Cardiac muscle cell (in vitro differentiated cells and primary cell): ENCODE data around the gene JKAMP. TPM values are rescaled to one million over a fixed set of nuclear protein-coding genes. Genes with fewer than 3 reads are reported as not detected.

ENCODE experiments used
- DNase-seq, 2 donors: peaks; one replicate each; pipeline versions ENCODE4 v3.0.0 to v3.0.0-alpha.2; 2010 to 2017; ENCODE audit warnings: low read depth in 1 of 2, low spot score in 1 of 2
- H3K27ac ChIP-seq: fragments of 200-600 bp; sonication (generic); 2 replicates; pipeline ENCODE4 v1.5.1; 2016
- H3K27me3 ChIP-seq: fragments of 200-600 bp; sonication (generic); 2 replicates; pipeline ENCODE4 v1.6.0; 2016; ENCODE audit warnings: control low read depth
- H3K36me3 ChIP-seq: fragments of 200-600 bp; sonication (generic); 2 replicates; pipeline ENCODE4 v1.5.1; 2016; ENCODE audit warnings: control low read depth
- H3K4me1 ChIP-seq: fragments of 200-600 bp; sonication (generic); 2 replicates; pipeline ENCODE4 v1.8.1; 2017; ENCODE audit warnings: low read depth, mild to moderate bottlenecking, mixed run types
- H3K4me3 ChIP-seq: fragments of 200-600 bp; sonication (generic); 2 replicates; pipeline ENCODE4 v1.5.1; 2016; ENCODE audit warnings: mild to moderate bottlenecking
- H3K9me3 ChIP-seq: fragments of 200-600 bp; sonication (generic); 2 replicates; pipeline ENCODE4 v1.5.1; 2017; ENCODE audit warnings: low read depth, mild to moderate bottlenecking, control low read depth
- CTCF ChIP-seq: IDR thresholded peaks from 2 replicates; pipeline ENCODE4 v1.5.1; 2012; ENCODE audit warnings: low read depth, mild to moderate bottlenecking, low read length
- polyA plus RNA-seq: library from polyadenylated mRNA; unstranded; fragments of >200 nt; fragmentation: Nextera tagmentation; extraction: Ambion mirVana; gene quantifications from 2 replicates; pipeline ENCODE4 v1.2.1, GENCODE V29; 2016
- total RNA-seq: library from RNA; depleted of rRNA; stranded (reverse); fragments of >200 nt; gene quantifications from 2 replicates; pipeline ENCODE4 v1.2.3, GENCODE V29; 2016

JKAMP gene
- total and polyA plus RNA-seq, 2 experiments from 2014 or later, result 52.0 to 77.3 TPM

- no peak overlapping the region for H3K4me3 ChIP-seq
- no peaks in the 10 kb centered on the region for H3K27me3 ChIP-seq
- TF ChIP-seq CTCF, result no peak
- no peak for DNase-seq
- no peaks in the 10 kb centered on the region for H3K36me3 ChIP-seq
- H3K9me3 ChIP-seq, result no peaks in the 10 kb centered on the region
- H3K4me1 ChIP-seq, result no peaks in the 10 kb centered on the region
- no peak overlapping the region for H3K27ac ChIP-seq
Measured at GRCh38 chr14:59540852-59541251, 56.5 kb downstream of the JKAMP start.

GRCh38 chr14:59541731-59542130 lies 57.4 kb downstream of the JKAMP start:
- Histone ChIP-seq H3K27ac (no peak overlapping the region), H3K4me1 (no peaks in the 10 kb centered on the region), H3K9me3 (no peaks in the 10 kb centered on the region), H3K27me3 (no peaks in the 10 kb centered on the region), H3K36me3 (no peaks in the 10 kb centered on the region), H3K4me3 (no peak overlapping the region)
- DNase-seq, result no peak
- TF ChIP-seq CTCF, result no peak

- Histone ChIP-seq H3K9me3 (no peaks in the 10 kb centered on the region), H3K36me3 (no peaks in the 10 kb centered on the region), H3K27me3 (no peaks in the 10 kb centered on the region), H3K4me3 (no peak overlapping the region), H3K27ac (no peak overlapping the region), H3K4me1 (no peaks in the 10 kb centered on the region)
- no peak for TF ChIP-seq CTCF
- no peak for DNase-seq
Measured at GRCh38 chr14:59543873-59544272, 59.6 kb downstream of the JKAMP start.

- Histone ChIP-seq H3K4me1 (no peaks in the 10 kb centered on the region), H3K36me3 (no peaks in the 10 kb centered on the region), H3K27ac (no peak overlapping the region), H3K9me3 (no peaks in the 10 kb centered on the region), H3K4me3 (no peak overlapping the region), H3K27me3 (no peaks in the 10 kb centered on the region)
- TF ChIP-seq CTCF, result no peak
- DNase-seq, result no peak
Measured at GRCh38 chr14:59547310-59547709, 63.0 kb downstream of the JKAMP start.

Other genes starting within 250 kb of the JKAMP start
- gene GPR135, start 19.1 kb upstream of the JKAMP start, total RNA-seq, result 5.6 and 11.0 TPM in 2 replicates
- 1.7 and 4.0 TPM in 2 replicates for gene GPR135, start 19.1 kb upstream of the JKAMP start, polyA plus RNA-seq
- gene L3HYPDH, start 109 bp upstream of the JKAMP start, total RNA-seq, result 29.4 and 37.8 TPM in 2 replicates
- gene L3HYPDH, start 109 bp upstream of the JKAMP start, polyA plus RNA-seq, result 22.1 and 29.4 TPM in 2 replicates
- gene CCDC175, start 92.3 kb downstream of the JKAMP start, total RNA-seq, result not detected in 2 replicates
- gene CCDC175, start 92.3 kb downstream of the JKAMP start, polyA plus RNA-seq, result not detected in 2 replicates